IPS DF 6.9 (cell line): Measurements from ENCODE around the gene LCP1.

Experiments
- DNase-seq: peaks from one replicate; pipeline ENCODE4 v3.0.0-alpha.2; 2013; ENCODE audit warnings: low read depth, low spot score
- H3K27ac ChIP-seq: one replicate; pipeline ENCODE4 v1.5.1; 2013; ENCODE audit warnings: low read length, control low read depth
- H3K27me3 ChIP-seq: 2 replicates; pipeline ENCODE4 v1.6.1; 2013; ENCODE audit warnings: mild to moderate bottlenecking, low read length; ENCODE audit not compliant: control insufficient read depth, insufficient read depth
- H3K36me3 ChIP-seq: 2 replicates; pipeline ENCODE4 v1.6.1; 2013; ENCODE audit warnings: low read length; ENCODE audit not compliant: control insufficient read depth, insufficient read depth
- H3K4me1 ChIP-seq: 2 replicates; pipeline ENCODE4 v1.6.1; 2013; ENCODE audit warnings: low read length; ENCODE audit not compliant: control insufficient read depth, insufficient read depth
- H3K4me3 ChIP-seq: 2 replicates; pipeline ENCODE4 v1.5.1; 2013; ENCODE audit warnings: mild to moderate bottlenecking, low read length
- H3K9me3 ChIP-seq: 2 replicates; pipeline ENCODE4 v1.6.1; 2013; ENCODE audit warnings: low read length, inconsistent platforms; ENCODE audit not compliant: control insufficient read depth, insufficient read depth
- WGBS: extraction: QIAGEN DNeasy Blood & Tissue Kit; methylation state at CpG from one replicate; pipeline ENCODE4 v1.1.7; 2013; ENCODE audit warnings: mixed read lengths, missing lambda C conversion rate; ENCODE audit not compliant: insufficient read length, insufficient coverage; 5-methylcytosine and 5-hydroxymethylcytosine counted together

Gene LCP1

GRCh38 chr13:46129124-46129523, 52.9 kb downstream of the LCP1 start:
- Histone ChIP-seq H3K27me3 (no peaks in the 10 kb centered on the region), H3K36me3 (no peaks in the 10 kb centered on the region), H3K4me1 (no peaks in the 10 kb centered on the region), H3K9me3 (no peaks in the 10 kb centered on the region), H3K27ac (no peak overlapping the region), H3K4me3 (no peak overlapping the region)
- DNase-seq: no peak
- WGBS: no CpG with 5 or more reads among the region's 2 CpGs

- no peak overlapping the region for H3K4me3 ChIP-seq
- no peak overlapping the region for H3K27ac ChIP-seq
- no peak for DNase-seq
- no peaks in the 10 kb centered on the region for H3K27me3 ChIP-seq
- no peaks in the 10 kb centered on the region for H3K9me3 ChIP-seq
- WGBS: no CpG with 5 or more reads among the region's 7 CpGs
- H3K4me1 ChIP-seq: no peaks in the 10 kb centered on the region
- H3K36me3 ChIP-seq: no peaks in the 10 kb centered on the region
Observed at GRCh38 chr13:46127358-46128023, 54.5 kb downstream of the LCP1 start.

- Histone ChIP-seq H3K27me3 (no peaks in the 10 kb centered on the region), H3K4me1 (no peaks in the 10 kb centered on the region), H3K4me3 (no peak overlapping the region), H3K9me3 (no peaks in the 10 kb centered on the region), H3K27ac (no peak overlapping the region), H3K36me3 (no peaks in the 10 kb centered on the region)
- peak; percentile 70 for DNase-seq
- WGBS: no CpG with 5 or more reads among the region's 6 CpGs
Observed at GRCh38 chr13:46126552-46127357, 55.2 kb downstream of the LCP1 start.

- no peaks in the 10 kb centered on the region for H3K9me3 ChIP-seq
- H3K36me3 ChIP-seq: no peaks in the 10 kb centered on the region
- no peak overlapping the region for H3K27ac ChIP-seq
- no peaks in the 10 kb centered on the region for H3K4me1 ChIP-seq
- H3K27me3 ChIP-seq: no peaks in the 10 kb centered on the region
- WGBS: no CpG with 5 or more reads among the region's 2 CpGs
- no peak overlapping the region for H3K4me3 ChIP-seq
- no peak for DNase-seq
Observed at GRCh38 chr13:46126056-46126455, 55.9 kb downstream of the LCP1 start.

GRCh38 chr13:46124967-46125933, 56.7 kb downstream of the LCP1 start:
- no CpG with 5 or more reads among the region's 11 CpGs for WGBS
- Histone ChIP-seq H3K4me3 (no peak overlapping the region), H3K36me3 (no peaks in the 10 kb centered on the region), H3K4me1 (no peaks in the 10 kb centered on the region), H3K9me3 (no peaks in the 10 kb centered on the region), H3K27me3 (no peaks in the 10 kb centered on the region), H3K27ac (no peak overlapping the region)
- no peak for DNase-seq

- no peak for DNase-seq
- Histone ChIP-seq H3K4me1 (no peaks in the 10 kb centered on the region), H3K36me3 (no peaks in the 10 kb centered on the region), H3K4me3 (no peak overlapping the region), H3K9me3 (no peaks in the 10 kb centered on the region), H3K27ac (no peak overlapping the region), H3K27me3 (no peaks in the 10 kb centered on the region)
- no CpG with 5 or more reads among the region's 10 CpGs for WGBS
Observed at GRCh38 chr13:46124531-46124966, 57.4 kb downstream of the LCP1 start.

- no CpG with 5 or more reads among the region's 7 CpGs for WGBS
- no peak overlapping the region for H3K4me3 ChIP-seq
- no peaks in the 10 kb centered on the region for H3K36me3 ChIP-seq
- no peaks in the 10 kb centered on the region for H3K4me1 ChIP-seq
- no peaks in the 10 kb centered on the region for H3K9me3 ChIP-seq
- no peak overlapping the region for H3K27ac ChIP-seq
- H3K27me3 ChIP-seq: no peaks in the 10 kb centered on the region
- DNase-seq: no peak
Observed at GRCh38 chr13:46122304-46122703, 59.7 kb downstream of the LCP1 start.

GRCh38 chr13:46121597-46122163, 60.3 kb downstream of the LCP1 start:
- no peak overlapping the region for H3K4me3 ChIP-seq
- DNase-seq: no peak
- H3K27ac ChIP-seq: no peak overlapping the region
- H3K9me3 ChIP-seq: no peaks in the 10 kb centered on the region
- no peaks in the 10 kb centered on the region for H3K4me1 ChIP-seq
- H3K36me3 ChIP-seq: no peaks in the 10 kb centered on the region
- WGBS: no CpG with 5 or more reads among the region's 4 CpGs
- no peaks in the 10 kb centered on the region for H3K27me3 ChIP-seq

GRCh38 chr13:46121033-46121432, 60.9 kb downstream of the LCP1 start:
- WGBS: no CpG with 5 or more reads among the region's 2 CpGs
- no peaks in the 10 kb centered on the region for H3K9me3 ChIP-seq
- no peak overlapping the region for H3K4me3 ChIP-seq
- H3K4me1 ChIP-seq: no peaks in the 10 kb centered on the region
- no peaks in the 10 kb centered on the region for H3K36me3 ChIP-seq
- no peak overlapping the region for H3K27ac ChIP-seq
- H3K27me3 ChIP-seq: no peaks in the 10 kb centered on the region
- no peak for DNase-seq
